HEK293 (cell line): ENCODE measurements around the gene PYGO2.
A peak's percentile ranks its signal among the peaks of the same experiment; 100 is the strongest.

Experiments
- BCL11A ChIP-seq: fragments of 450-650 bp; formaldehyde crosslinking; IDR thresholded peaks from 2 replicates; pipeline ENCODE4 v1.5.1; 2016; ENCODE audit warnings: low read depth, missing biosample characterization, missing genetic modification characterization
- GLIS2 ChIP-seq: fragments of 450-650 bp; formaldehyde crosslinking; IDR thresholded peaks from 2 replicates; pipeline ENCODE4 v1.5.1; 2016; ENCODE audit warnings: missing biosample characterization, missing genetic modification characterization
- HOXD13 ChIP-seq: sonication (generic); formaldehyde crosslinking; IDR thresholded peaks from 2 replicates; pipeline ENCODE4 v1.8.0; 2022; ENCODE audit warnings: missing genetic modification reagents, borderline replicate concordance
- KLF9 ChIP-seq: fragments of 450-650 bp; formaldehyde crosslinking; IDR thresholded peaks from 2 replicates; pipeline ENCODE4 v1.5.1; 2016; ENCODE audit warnings: missing biosample characterization, missing genetic modification characterization, low read depth
- PRDM1 ChIP-seq: fragments of 450-650 bp; formaldehyde crosslinking; IDR thresholded peaks from 2 replicates; pipeline ENCODE4; 2016; ENCODE audit warnings: missing biosample characterization, missing genetic modification characterization
- ZFP3 ChIP-seq: fragments of 450-650 bp; formaldehyde crosslinking; IDR thresholded peaks from 2 replicates; pipeline ENCODE4 v1.5.1; 2016; ENCODE audit warnings: low read depth, missing biosample characterization, missing genetic modification characterization
- ZFP41 ChIP-seq: fragments of 450-650 bp; formaldehyde crosslinking; IDR thresholded peaks from 2 replicates; pipeline ENCODE4 v1.5.1; 2016; ENCODE audit warnings: missing biosample characterization, missing genetic modification characterization, borderline replicate concordance
- ZNF146 ChIP-seq: fragments of 450-650 bp; formaldehyde crosslinking; IDR thresholded peaks from 2 replicates; pipeline ENCODE4 v1.5.1; 2016; ENCODE audit warnings: missing biosample characterization, missing genetic modification characterization
- ZNF211 ChIP-seq: fragments of 450-650 bp; formaldehyde crosslinking; IDR thresholded peaks from 2 replicates; pipeline ENCODE4 v1.5.1; 2016; ENCODE audit warnings: low read depth, missing biosample characterization, missing genetic modification characterization
- ZNF23 ChIP-seq: fragments of 450-650 bp; formaldehyde crosslinking; IDR thresholded peaks from 2 replicates; pipeline ENCODE4 v1.5.1; 2016; ENCODE audit warnings: missing biosample characterization, missing genetic modification characterization, borderline replicate concordance
- ZNF239 ChIP-seq: fragments of 450-650 bp; formaldehyde crosslinking; IDR thresholded peaks from 2 replicates; pipeline ENCODE4 v1.5.1; 2016; ENCODE audit warnings: missing biosample characterization, missing genetic modification characterization
- ZNF266 ChIP-seq: fragments of 450-650 bp; formaldehyde crosslinking; IDR thresholded peaks from 2 replicates; pipeline ENCODE4 v1.5.1; 2016; ENCODE audit warnings: missing biosample characterization, missing genetic modification characterization, low read depth
- ZNF354C ChIP-seq: fragments of 450-650 bp; formaldehyde crosslinking; IDR thresholded peaks from 2 replicates; pipeline ENCODE4 v1.5.1; 2016; ENCODE audit warnings: missing biosample characterization, missing genetic modification characterization, low read depth, borderline replicate concordance
- ZNF366 ChIP-seq: fragments of 450-650 bp; formaldehyde crosslinking; conservative IDR thresholded peaks from 2 replicates; pipeline ENCODE4 v1.5.1; 2016; ENCODE audit warnings: missing biosample characterization, missing genetic modification characterization
- ZNF404 ChIP-seq: fragments of 450-650 bp; formaldehyde crosslinking; IDR thresholded peaks from 2 replicates; pipeline ENCODE4 v1.5.1; 2017; ENCODE audit warnings: missing biosample characterization, missing genetic modification characterization
- ZNF416 ChIP-seq: fragments of 450-650 bp; formaldehyde crosslinking; IDR thresholded peaks from 2 replicates; pipeline ENCODE4 v1.5.1; 2016; ENCODE audit warnings: missing biosample characterization, missing genetic modification characterization
- ZNF433 ChIP-seq: fragments of 450-650 bp; formaldehyde crosslinking; IDR thresholded peaks from 2 replicates; pipeline ENCODE4 v1.5.1; 2016; ENCODE audit warnings: missing biosample characterization, missing genetic modification characterization, low read depth
- ZNF510 ChIP-seq: fragments of 450-650 bp; formaldehyde crosslinking; IDR thresholded peaks from 2 replicates; pipeline ENCODE4 v1.5.1; 2018; ENCODE audit warnings: mild to moderate bottlenecking, missing genetic modification characterization, missing biosample characterization; ENCODE audit not compliant: insufficient replicate concordance
- ZNF521 ChIP-seq: fragments of 450-650 bp; formaldehyde crosslinking; IDR thresholded peaks from 2 replicates; pipeline ENCODE4 v1.5.1; 2017; ENCODE audit warnings: missing biosample characterization, mild to moderate bottlenecking, missing genetic modification characterization
- ZNF555 ChIP-seq: fragments of 450-650 bp; formaldehyde crosslinking; conservative IDR thresholded peaks from 2 replicates; pipeline ENCODE4 v1.5.1; 2017; ENCODE audit warnings: missing biosample characterization, mild to moderate bottlenecking, missing genetic modification characterization, inconsistent platforms
- ZNF561 ChIP-seq: fragments of 450-650 bp; IDR thresholded peaks from 2 replicates; pipeline ENCODE4 v1.5.1; 2018; ENCODE audit warnings: missing biosample characterization, missing genetic modification characterization, borderline replicate concordance
- ZNF658 ChIP-seq: fragments of 450-650 bp; formaldehyde crosslinking; IDR thresholded peaks from 2 replicates; pipeline ENCODE4; 2016; ENCODE audit warnings: missing biosample characterization, missing genetic modification characterization
- ZNF707 ChIP-seq: fragments of 450-650 bp; formaldehyde crosslinking; IDR thresholded peaks from 2 replicates; pipeline ENCODE4 v1.5.1; 2016; ENCODE audit warnings: missing biosample characterization, missing genetic modification characterization
- TF ChIP-seq, protein P1 (sequence below): fragments of 450-650 bp; formaldehyde crosslinking; IDR thresholded peaks from 2 replicates; pipeline ENCODE4 v1.5.1; 2016; ENCODE audit warnings: missing biosample characterization, missing genetic modification characterization
- TF ChIP-seq, protein P2 (sequence below): fragments of 450-650 bp; formaldehyde crosslinking; IDR thresholded peaks from 2 replicates; pipeline ENCODE4 v1.5.1; 2016; ENCODE audit warnings: missing biosample characterization, missing genetic modification characterization
- TF ChIP-seq, protein P3 (sequence below): IDR thresholded peaks from 2 replicates; pipeline ENCODE4 v1.6.1; 2011; ENCODE audit warnings: mild to moderate bottlenecking, low read depth, low read length, borderline replicate concordance
- TF ChIP-seq, protein P4 (sequence below): fragments of 450-650 bp; formaldehyde crosslinking; IDR thresholded peaks from 2 replicates; pipeline ENCODE4 v1.5.0; 2017; ENCODE audit warnings: missing biosample characterization, missing genetic modification characterization, borderline replicate concordance
- TF ChIP-seq, protein P5 (sequence below): fragments of 450-650 bp; formaldehyde crosslinking; IDR thresholded peaks from 2 replicates; pipeline ENCODE4 v1.5.1; 2016; ENCODE audit warnings: missing biosample characterization, missing genetic modification characterization
- TF ChIP-seq, protein P6 (sequence below): fragments of 450-650 bp; formaldehyde crosslinking; IDR thresholded peaks from 2 replicates; pipeline ENCODE4 v1.5.1; 2016; ENCODE audit warnings: missing biosample characterization, missing genetic modification characterization

The PYGO2 gene

DNA sequence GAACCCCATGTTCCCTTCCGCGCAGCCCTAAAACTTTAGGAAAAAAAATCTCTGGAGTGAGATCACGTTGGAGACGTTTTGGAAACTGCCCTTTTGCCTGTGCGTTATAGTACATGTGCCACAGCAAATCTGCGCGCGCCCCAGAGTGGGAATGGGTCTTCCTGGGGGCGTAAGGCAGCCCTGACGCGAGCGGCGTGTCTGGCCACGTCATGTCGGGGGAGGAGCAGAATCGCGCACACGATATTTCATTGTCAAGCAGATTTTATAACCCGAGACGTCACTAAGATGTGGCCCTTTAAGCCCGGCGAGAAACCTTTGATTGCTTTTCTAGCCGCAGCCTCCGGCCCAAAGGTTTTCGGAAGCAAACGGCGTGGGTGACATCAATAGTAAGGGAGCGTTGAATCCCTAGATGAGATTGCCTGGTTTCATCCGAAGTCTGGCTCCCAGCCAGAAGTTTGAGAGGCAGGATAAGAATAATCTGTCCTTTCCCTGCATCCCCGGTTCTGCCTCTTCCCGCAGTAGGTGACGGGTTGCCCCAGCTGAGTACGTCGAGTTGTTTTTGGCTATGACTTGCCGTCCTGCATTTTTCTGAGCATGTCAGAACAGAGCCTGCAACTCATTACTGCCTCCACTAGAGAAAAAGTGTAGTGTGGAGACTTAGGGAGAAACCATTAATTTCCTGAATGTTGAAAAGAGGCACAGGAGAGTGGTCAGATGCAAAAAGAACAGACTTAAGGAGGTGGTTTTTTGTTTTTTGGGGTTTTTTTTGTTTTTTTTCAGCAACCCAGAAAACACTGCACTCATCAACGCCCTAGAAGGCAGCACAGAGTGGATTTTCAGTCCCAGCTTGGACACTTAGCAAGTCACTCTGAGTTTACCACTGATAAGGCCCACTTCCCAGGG, 24.2 kb downstream of the PYGO2 start (continued):
- no peak for TF ChIP-seq ZFP41 (tag by site-specific recombination)
- TF ChIP-seq ZNF555 (tag by site-specific recombination): no peak
- TF ChIP-seq ZNF23 (tag by site-specific recombination): no peak
- TF ChIP-seq, protein P1, sequence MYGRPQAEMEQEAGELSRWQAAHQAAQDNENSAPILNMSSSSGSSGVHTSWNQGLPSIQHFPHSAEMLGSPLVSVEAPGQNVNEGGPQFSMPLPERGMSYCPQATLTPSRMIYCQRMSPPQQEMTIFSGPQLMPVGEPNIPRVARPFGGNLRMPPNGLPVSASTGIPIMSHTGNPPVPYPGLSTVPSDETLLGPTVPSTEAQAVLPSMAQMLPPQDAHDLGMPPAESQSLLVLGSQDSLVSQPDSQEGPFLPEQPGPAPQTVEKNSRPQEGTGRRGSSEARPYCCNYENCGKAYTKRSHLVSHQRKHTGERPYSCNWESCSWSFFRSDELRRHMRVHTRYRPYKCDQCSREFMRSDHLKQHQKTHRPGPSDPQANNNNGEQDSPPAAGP (tag by site-specific recombination): no peak
- TF ChIP-seq, protein P2, sequence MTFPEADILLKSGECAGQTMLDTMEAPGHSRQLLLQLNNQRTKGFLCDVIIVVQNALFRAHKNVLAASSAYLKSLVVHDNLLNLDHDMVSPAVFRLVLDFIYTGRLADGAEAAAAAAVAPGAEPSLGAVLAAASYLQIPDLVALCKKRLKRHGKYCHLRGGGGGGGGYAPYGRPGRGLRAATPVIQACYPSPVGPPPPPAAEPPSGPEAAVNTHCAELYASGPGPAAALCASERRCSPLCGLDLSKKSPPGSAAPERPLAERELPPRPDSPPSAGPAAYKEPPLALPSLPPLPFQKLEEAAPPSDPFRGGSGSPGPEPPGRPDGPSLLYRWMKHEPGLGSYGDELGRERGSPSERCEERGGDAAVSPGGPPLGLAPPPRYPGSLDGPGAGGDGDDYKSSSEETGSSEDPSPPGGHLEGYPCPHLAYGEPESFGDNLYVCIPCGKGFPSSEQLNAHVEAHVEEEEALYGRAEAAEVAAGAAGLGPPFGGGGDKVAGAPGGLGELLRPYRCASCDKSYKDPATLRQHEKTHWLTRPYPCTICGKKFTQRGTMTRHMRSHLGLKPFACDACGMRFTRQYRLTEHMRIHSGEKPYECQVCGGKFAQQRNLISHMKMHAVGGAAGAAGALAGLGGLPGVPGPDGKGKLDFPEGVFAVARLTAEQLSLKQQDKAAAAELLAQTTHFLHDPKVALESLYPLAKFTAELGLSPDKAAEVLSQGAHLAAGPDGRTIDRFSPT (tag by site-specific recombination): peak; percentile 60; the same call in 1 of the 2 replicates
- no peak for TF ChIP-seq ZNF521
- no peak for TF ChIP-seq ZNF433 (tag by site-specific recombination)
- no peak for TF ChIP-seq ZNF658 (tag by site-specific recombination)
- no peak for TF ChIP-seq GLIS2 (tag by site-specific recombination)
- TF ChIP-seq ZNF707 (tag by site-specific recombination): no peak
- TF ChIP-seq ZNF211 (tag by site-specific recombination): no peak; the same call in 1 of the 2 replicates
- no peak for TF ChIP-seq ZNF239 (tag by site-specific recombination)
- no peak for TF ChIP-seq ZNF404 (tag by site-specific recombination)
- no peak for TF ChIP-seq ZNF416 (tag by site-specific recombination)
- no peak for TF ChIP-seq ZNF354C
- no peak for TF ChIP-seq BCL11A (tag by site-specific recombination)
- TF ChIP-seq, protein P3, sequence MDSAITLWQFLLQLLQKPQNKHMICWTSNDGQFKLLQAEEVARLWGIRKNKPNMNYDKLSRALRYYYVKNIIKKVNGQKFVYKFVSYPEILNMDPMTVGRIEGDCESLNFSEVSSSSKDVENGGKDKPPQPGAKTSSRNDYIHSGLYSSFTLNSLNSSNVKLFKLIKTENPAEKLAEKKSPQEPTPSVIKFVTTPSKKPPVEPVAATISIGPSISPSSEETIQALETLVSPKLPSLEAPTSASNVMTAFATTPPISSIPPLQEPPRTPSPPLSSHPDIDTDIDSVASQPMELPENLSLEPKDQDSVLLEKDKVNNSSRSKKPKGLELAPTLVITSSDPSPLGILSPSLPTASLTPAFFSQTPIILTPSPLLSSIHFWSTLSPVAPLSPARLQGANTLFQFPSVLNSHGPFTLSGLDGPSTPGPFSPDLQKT: no peak
- TF ChIP-seq HOXD13 (CRISPR knock-in tag): no peak
- no peak for TF ChIP-seq ZNF146 (tag by site-specific recombination)
- no peak for TF ChIP-seq ZFP3 (tag by site-specific recombination)
- no peak for TF ChIP-seq ZNF510 (tag by site-specific recombination)
- no peak; the same call in 1 of the 2 replicates for TF ChIP-seq KLF9 (tag by site-specific recombination)
- peak; percentile 64; the same call in 1 of the 2 replicates for TF ChIP-seq PRDM1 (tag by site-specific recombination)
- TF ChIP-seq, protein P4, sequence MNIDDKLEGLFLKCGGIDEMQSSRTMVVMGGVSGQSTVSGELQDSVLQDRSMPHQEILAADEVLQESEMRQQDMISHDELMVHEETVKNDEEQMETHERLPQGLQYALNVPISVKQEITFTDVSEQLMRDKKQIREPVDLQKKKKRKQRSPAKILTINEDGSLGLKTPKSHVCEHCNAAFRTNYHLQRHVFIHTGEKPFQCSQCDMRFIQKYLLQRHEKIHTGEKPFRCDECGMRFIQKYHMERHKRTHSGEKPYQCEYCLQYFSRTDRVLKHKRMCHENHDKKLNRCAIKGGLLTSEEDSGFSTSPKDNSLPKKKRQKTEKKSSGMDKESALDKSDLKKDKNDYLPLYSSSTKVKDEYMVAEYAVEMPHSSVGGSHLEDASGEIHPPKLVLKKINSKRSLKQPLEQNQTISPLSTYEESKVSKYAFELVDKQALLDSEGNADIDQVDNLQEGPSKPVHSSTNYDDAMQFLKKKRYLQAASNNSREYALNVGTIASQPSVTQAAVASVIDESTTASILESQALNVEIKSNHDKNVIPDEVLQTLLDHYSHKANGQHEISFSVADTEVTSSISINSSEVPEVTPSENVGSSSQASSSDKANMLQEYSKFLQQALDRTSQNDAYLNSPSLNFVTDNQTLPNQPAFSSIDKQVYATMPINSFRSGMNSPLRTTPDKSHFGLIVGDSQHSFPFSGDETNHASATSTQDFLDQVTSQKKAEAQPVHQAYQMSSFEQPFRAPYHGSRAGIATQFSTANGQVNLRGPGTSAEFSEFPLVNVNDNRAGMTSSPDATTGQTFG (tag by site-specific recombination): no peak
- TF ChIP-seq ZNF561: peak; percentile 29; the same call in 1 of the 2 replicates
- TF ChIP-seq, protein P5, sequence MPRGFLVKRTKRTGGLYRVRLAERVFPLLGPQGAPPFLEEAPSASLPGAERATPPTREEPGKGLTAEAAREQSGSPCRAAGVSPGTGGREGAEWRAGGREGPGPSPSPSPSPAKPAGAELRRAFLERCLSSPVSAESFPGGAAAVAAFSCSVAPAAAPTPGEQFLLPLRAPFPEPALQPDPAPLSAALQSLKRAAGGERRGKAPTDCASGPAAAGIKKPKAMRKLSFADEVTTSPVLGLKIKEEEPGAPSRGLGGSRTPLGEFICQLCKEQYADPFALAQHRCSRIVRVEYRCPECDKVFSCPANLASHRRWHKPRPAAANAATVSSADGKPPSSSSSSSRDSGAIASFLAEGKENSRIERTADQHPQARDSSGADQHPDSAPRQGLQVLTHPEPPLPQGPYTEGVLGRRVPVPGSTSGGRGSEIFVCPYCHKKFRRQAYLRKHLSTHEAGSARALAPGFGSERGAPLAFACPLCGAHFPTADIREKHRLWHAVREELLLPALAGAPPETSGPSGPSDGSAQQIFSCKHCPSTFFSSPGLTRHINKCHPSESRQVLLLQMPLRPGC (tag by site-specific recombination): no peak
- TF ChIP-seq ZNF266 (tag by site-specific recombination): no peak; the same call in 1 of the 2 replicates
- TF ChIP-seq, protein P6, sequence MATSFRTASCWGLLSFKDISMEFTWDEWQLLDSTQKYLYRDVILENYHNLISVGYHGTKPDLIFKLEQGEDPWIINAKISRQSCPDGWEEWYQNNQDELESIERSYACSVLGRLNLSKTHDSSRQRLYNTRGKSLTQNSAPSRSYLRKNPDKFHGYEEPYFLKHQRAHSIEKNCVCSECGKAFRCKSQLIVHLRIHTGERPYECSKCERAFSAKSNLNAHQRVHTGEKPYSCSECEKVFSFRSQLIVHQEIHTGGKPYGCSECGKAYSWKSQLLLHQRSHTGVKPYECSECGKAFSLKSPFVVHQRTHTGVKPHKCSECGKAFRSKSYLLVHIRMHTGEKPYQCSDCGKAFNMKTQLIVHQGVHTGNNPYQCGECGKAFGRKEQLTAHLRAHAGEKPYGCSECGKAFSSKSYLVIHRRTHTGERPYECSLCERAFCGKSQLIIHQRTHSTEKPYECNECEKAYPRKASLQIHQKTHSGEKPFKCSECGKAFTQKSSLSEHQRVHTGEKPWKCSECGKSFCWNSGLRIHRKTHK (tag by site-specific recombination): no peak
- peak; percentile 75 for TF ChIP-seq ZNF366 (tag by site-specific recombination)
